ENCODE results near the gene HMCN1.
"Not testable (repeated sequence)": the region's sequence is repeated elsewhere in the genome, so short reads cannot be mapped to it uniquely, and the experiment has no call there.

HMCN1 gene

DNA sequence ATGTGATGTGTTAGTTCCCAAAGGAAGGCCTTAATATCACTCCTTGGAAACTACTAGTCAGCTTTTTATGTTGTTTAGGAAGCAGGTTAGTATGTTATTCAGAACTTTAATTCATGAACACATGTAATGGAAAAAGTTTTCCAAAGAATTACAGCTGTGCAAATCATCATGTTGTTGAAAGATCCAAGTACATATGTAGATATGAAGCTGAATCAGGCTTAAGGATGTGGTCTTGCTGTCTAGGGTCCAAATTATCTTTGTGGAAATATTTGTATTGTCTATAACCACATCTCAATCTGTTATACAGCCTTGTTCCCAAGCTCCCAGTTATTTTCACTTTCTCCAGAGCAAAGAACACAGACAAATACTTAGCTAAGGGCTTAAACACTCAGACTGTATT lies 409.3 kb downstream of the HMCN1 start:
- no peak for DNase-seq (ENCODE audit: low spot score)

DNA sequence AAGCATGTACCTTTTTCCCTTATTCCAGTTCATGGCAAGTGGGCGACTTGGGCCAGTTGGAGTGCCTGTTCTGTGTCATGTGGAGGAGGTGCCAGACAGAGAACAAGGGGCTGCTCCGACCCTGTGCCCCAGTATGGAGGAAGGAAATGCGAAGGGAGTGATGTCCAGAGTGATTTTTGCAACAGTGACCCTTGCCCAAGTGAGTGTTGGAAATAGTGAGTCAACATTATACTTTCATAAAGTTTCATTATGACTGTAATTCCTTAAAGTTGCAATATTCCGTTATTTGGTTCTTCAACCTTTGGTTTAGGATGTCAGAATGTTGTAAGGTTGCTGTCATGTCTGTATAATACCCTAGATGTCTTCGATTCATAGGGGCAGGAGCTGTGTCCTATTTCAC lies 410.3 kb downstream of the HMCN1 start:
- no peak for DNase-seq (ENCODE audit: low spot score)

DNA sequence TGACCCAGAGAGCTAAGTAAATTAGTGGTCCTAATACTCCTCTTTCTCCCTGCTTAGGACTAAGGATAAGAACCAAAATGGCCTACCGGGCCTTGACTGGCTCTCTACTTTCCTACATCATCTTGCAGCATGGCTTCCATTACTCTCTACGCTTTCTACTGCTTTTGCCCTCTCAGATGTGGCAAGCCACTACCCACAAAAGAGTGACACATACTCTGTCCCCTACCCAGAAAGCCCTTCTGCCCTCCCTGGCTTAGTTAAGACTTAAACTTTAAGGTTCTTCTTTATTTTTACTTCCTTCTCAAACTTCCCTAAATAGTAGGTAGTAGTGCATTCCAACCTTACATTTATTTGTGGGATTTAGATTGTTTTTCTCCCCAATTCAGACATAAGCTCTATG lies 412.8 kb downstream of the HMCN1 start:
- DNase-seq (ENCODE audit: low spot score) = no peak

DNA sequence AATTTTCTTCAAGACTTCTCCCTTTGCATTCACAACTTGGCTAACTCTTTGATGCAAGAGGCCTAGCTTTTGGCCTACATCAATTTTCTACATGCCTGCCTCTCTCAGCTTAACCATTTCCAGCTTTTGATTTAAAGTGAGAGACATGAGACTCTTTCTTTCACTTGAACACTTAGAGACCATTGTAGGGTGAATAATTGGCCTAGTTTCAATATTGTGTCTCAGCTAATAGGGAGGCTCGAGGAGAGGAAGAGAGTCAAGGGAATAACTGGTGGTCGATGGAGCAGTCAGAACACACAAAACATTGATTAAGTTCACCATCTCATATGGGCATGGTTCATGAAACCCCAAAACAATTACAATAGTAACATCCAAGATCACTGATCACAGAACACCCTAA lies 415.4 kb downstream of the HMCN1 start:
- DNase-seq (ENCODE audit: low spot score) = no peak

DNA sequence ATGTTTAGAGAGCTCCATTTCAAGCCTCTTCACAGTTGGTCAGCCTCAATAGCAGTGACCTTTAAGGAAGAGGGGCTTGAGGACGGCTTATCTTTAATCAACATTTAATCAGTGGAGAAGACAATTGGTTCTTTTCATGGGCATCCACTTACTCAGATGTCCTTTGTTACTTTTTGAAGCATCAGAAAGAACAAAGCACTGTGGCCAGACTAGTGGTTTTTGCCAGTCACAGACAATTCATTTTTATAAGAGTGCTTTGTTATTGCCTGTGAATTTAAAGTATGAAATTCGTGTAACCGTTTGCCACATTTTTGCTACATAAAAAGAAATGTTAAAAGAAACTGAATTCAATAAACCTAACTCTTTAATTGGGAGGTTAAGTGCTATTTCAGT lies 418.0 kb downstream of the HMCN1 start:
- no peak for DNase-seq (ENCODE audit: low spot score)

DNA sequence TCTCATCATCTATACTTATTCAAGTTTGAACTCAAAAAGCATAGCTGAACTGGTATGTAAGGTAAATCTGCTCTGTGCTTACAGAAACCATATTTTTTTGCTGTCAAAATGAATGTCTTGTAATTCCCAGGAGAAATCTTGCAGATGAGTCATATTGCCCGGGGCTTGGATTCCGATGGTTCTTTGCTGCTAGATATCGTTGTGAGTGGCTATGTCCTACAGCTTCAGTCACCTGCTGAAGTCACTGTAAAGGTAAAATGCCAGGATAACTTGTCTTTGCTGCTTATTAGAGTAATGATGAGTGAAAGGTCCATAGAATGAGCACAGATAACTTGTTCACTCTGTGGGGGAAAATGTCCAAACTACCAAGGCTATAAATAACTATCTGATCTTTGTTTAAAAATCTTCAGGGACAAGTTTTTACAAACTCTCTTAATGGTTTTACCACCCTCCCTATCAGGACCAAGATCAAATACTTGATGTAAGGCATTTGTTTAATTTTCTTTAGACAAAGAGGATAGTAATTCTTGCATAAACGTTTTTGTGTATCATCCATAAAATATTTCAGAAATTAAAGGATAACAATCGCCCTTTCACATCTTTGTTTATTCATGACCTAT lies 418.5 kb downstream of the HMCN1 start:
- DNase-seq (ENCODE audit: low spot score) = no peak

DNA sequence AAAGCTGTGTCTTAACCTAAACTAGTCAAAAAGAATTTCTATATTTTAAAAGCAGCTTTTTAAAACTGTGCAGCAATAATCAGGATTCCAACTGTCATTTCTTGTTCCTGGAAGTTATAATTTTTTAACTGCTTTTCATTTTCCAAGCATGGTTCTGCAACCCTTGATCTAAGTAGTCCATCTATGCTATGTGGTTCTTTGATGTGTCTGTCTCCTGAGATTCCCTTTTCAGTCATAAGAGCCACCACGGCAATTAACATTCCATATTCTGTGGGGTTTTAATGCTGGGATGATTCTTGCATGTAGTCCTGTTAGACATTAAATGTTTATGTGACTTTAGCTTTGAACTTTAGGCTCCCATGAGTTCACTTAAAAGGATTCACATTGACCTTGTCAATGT lies 420.5 kb downstream of the HMCN1 start:
- no peak for DNase-seq (ENCODE audit: low spot score)

DNA sequence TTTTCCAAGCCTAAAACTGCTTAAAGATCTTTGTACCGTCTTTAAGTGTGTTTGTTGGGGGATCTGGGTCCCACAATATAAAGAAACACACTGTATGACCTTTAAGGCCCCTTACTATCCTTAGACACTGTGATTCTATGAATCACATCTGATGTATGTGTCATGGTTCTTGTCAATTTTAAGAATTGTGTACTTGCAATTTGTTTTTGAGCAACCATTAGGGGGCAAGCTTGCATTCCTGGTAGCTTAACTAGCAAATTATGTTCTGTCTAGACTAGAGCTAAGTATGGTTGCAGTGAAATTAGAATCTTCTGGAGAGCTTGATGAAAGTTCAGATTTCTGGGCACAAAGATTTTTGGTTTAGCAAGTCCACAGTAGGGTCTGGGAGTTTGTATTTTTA lies 421.4 kb downstream of the HMCN1 start:
- DNase-seq (ENCODE audit: low spot score) = peak; percentile 5

DNA sequence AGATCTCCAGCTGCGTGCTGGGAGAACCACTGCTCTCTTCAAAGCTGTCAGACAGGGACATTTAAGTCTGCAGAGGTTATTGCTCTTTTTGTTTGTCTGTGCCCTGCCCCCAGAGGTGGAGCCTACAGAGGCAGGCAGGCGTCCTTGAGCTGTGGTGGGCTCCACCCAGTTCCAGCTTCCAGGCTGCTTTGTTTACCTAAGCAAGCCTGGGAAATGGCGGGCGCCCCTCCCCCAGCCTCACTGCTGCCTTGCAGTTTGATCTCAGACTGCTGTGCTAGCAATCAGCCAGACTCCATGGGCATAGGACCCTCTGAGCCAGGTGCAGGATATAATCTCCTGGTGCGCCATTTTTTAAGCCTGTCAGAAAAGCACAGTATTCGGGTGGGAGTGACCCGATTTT lies 428.7 kb downstream of the HMCN1 start:
- not testable (repeated sequence) for DNase-seq (ENCODE audit: low spot score)

DNA sequence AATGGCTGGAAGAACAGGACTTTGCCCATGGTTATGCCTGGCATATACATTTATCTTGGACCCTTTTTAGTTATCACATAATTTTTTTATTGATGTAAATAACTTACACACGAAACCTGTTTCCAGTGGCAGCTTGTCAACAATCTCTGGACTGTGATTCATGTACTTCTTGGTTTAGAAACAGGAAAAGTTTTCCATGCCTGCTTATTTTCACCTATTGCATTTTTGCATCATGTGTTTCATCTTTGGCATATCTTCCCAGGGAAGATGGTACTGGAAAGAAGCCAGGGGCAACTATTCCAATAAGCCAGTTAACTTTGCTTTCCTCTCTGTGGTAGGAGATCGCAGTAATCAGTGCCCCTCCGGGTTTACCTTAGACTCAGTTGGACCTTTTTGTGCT lies 430.6 kb downstream of the HMCN1 start:
- no peak for DNase-seq (ENCODE audit: low spot score)

DNA sequence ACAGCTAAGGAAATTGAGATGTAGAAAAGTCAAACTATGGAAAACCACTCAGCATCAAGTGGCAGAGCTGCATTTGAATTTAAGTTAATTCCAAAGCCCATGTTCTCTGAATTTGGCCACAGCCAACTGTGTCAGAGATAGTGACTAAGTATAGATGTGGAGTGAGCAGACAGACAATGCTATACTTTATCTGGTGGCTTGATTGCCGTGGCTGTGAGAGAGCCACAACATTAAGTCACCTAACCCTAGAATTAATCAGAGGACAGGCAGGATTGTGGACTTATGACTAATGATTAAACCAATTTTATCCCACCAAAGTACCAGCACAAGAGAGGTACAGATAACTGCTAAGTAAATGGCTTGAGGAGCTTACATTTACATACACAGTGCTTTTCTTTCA lies 431.1 kb downstream of the HMCN1 start:
- no peak for DNase-seq (ENCODE audit: low spot score)

DNA sequence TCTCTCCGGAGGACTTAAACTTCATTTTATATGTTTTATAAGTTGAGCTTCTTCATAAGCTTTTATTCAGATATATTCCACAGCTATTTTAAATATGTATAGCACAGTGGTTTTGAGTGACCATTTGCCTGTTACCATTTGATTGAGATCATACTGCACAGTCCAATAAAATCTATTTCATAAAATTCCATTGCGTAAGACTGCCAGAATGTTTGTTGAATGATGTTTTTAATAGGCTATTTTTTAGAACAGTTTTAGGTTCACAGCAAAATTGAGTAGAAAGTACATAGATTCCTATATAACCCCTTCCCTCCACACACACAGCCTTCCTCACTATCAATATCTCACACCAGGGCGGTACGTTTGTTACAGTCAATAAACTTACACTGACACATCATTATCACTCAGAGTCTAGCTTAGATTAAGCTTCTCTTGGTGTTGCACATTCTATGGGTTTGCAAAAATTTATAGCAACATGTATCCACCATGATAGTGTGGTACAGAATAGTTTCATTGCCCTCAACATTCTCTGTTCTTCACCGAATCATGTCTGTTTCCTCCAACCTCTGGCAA lies 433.0 kb downstream of the HMCN1 start:
- no peak for DNase-seq (ENCODE audit: low spot score)

DNA sequence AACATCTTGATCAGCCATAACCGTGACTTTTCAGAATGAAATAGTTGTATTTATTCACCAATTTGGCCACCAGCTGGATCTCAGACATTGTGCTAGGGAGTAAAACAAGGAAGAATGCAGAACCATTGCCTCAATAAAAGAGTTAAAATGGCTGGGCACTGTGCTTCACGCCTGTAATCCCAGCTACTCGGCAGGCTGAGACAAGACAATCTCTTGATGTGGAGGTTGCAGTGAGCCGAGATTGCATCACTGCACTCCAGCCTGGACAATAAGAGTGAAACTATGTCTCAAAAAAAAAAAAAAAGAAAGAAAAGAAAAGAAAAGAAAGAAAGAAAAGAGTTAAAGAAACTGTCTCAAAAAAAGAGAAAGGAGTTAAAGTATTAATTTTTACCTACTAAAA lies 441.4 kb downstream of the HMCN1 start:
- DNase-seq (ENCODE audit: low spot score) = no peak

DNA sequence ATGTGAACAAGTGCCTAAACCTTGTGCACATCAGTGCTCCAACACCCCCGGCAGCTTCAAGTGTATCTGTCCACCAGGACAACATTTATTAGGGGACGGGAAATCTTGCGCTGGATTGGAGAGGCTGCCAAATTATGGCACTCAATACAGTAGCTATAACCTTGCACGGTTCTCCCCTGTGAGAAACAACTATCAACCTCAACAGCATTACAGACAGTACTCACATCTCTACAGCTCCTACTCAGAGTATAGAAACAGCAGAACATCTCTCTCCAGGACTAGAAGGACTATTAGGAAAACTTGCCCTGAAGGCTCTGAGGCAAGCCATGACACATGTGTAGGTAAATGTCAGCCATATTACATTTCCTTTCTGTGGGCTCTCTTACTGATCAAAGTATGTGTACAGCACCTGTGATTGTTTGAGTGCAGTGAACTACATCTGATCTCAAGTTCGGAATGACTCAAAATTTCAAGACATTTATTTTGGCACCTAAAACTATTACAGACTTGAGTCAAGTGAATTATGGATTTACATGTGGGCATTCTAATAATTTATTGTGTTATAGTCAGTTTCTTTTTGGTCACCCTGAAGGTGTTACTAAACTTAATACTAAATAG lies 444.3 kb downstream of the HMCN1 start:
- no peak for DNase-seq (ENCODE audit: low spot score)

DNA sequence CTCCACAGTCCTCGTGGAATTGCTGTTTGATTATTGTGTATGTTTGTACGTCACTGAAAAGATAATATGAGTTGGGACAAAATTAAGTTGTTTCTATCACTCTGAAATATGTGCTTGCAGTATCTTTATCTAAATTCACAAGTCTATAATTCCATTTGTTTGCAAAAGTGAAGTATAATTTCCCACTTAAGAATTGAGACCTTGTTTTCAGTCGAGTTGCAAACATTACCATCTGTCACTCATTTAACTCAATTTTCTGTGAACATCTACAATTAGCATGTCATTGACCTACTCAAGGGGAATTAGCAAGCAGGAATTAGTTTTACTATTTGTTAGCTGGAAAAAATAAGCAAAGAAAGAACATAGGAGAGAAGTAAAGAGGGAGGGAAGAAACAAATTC lies 445.0 kb downstream of the HMCN1 start:
- peak; percentile 11 for DNase-seq (ENCODE audit: low spot score)

DNA sequence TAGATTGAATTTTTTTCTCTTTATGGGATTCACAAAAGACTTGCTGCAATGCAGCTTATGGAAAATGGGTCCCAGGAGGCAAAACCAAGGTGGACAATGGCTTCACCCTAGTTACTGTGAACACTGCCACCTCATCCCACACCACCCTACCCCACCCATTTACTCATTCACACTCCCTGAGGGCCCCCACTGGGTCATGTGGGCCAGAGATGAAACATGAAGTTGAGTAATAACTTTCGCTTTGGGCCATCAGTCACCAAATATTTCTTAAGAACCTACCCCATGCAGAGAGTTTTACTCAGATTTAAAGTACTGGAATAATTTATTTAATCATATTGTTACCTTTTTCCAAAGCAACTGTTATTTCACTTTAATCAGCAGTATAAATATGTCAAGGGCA lies 449.0 kb downstream of the HMCN1 start:
- no peak for DNase-seq (ENCODE audit: low spot score)

DNA sequence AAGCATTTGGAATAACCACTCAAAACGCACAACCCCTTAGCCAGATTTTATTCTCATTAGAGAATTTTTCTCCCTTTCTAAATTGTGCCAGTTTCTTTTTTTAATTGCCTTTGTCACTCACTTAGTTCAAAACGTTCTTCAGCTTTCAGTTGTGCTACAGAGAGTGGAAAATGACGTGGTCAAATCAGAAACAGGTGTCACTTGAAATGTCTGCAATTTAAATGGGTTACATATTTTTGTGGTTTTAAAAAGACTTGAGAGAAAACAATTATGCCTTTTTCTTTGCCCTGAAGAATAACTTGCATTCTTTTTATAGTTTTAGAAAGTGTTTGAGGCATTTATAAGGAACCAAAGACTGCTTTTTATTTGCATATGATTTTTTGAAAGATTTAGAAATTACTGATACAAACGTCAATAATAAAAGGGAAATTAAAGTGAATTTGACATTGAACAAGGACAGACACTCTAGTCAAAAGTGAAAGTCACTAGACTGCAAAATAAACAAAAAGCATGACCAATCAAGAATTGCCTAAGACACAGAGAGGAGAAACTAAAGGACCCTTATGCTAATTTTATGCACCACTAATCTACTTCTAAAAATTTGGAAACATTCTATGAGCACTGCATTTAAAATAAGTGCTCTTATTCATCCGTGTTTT lies 449.9 kb downstream of the HMCN1 start:
- no peak for DNase-seq (ENCODE audit: low spot score)

DNA sequence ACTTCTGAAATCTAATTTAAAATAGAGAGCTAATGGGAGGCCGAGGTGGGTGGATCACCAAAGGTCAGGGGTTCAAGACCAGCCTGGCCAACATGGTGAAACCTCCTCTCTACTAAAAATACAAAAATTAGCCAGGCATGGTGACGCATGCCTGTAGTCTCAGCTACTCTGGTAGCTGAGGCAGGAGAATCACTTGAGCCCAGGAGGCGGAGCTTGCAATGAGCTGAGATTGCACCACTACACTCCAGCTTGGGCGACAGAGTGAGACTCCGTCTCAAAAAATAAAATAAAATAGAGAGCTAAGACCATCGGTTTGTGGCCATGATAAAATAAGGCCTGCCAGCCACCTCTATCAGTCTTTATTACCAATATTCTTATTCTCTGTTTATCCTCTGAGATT lies 452.1 kb downstream of the HMCN1 start:
- not testable (repeated sequence) for DNase-seq (ENCODE audit: low spot score)

DNA sequence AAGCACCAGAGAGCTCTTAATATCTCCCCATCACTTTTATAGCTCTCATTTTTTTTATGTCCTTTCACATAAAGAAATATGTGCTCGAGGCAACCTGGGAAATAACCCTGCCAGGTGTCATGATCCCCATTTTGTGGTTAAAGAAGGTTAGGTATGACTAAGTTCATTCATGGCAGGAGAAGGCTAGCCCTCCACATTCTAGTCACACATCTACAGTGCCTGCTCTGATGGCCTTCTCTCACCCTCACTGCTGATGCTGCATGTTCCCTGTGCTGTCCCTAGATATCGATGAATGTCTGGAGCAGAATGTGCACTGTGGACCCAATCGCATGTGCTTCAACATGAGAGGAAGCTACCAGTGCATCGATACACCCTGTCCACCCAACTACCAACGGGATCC lies 453.4 kb downstream of the HMCN1 start:
- no peak for DNase-seq (ENCODE audit: low spot score)

DNA sequence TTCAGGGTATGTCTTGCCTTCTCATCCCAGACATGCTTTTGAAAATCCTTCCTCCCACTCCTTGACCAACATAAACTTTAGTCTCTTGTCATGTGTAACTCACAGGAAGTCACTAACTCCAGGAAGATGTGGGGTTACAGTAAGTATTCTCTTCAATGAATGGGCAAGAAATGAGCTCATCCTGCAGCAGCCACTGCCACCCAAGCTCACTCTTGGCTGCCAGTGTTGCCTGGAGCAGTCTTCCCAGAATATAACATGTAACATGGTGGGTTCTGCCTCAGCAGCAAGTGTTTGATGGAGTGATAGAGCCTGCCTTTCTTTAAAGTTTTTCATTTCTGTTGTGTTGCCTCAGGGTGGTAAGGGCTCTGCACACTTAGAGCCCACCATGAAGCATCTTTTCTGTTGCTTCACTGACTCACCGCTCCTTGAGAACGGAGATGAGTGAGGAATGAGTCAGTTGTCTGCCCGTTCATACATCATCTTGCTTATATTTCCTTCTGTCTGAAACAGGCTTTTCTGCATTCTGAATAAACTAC lies 453.9 kb downstream of the HMCN1 start:
- no peak for DNase-seq (ENCODE audit: low spot score)

DNA sequence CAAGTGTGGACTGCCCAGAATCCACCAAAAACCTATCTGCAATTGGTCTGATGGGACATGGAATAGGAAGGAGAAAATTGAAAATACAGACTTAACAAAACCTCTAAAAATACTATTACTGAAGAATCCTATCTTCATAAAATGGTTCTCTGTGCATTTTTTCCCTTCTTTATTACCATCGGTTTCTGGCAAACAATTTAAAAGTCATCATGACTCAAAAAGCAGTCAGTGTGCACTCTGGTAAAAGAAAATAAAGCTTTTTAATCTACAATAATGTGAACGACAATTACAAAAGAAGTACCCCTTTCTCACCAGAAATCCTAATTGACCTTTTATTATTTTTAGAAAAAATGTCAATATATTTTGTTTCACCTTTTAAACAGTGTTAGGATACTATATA lies 454.5 kb downstream of the HMCN1 start:
- DNase-seq (ENCODE audit: low spot score) = no peak

DNA sequence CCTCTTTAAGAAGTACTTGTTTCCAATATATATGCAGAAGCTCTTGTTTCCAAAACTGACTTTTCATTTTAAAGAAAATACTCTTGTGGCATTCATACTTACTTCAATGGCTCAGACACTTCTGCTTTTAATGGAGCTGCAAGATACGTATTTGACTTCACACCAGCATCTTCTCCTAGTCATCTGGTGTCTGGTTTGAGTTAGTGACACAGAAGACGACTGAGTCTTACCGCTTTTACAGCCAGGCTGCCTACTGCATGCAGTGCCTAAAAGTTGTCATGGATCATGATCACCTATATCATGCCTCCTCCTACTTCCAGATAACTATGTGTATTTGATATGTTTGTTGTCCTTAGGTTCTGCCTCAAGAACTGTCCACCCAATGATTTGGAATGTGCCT lies 455.0 kb downstream of the HMCN1 start:
- DNase-seq (ENCODE audit: low spot score) = no peak

DNA sequence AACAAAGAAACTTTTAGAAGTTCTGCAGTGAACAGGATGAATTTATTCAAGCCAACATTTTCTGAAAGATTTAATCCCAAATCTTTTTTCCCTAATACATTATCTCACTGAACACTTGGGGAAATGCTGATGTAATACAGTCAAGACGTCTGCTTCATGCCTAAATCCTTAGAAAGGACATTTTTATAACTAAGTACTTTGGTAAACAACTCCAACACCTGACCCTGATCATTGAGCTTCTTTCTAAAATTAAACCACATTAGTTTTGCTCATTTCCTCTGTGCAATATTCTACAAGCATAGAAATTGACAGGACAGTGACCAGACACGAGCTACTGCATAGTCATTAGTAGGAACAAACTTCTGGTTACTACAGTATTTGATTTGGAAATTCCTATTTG lies 457.3 kb downstream of the HMCN1 start:
- no peak for DNase-seq (ENCODE audit: low spot score)

All from SK-N-DZ (cell line).